Measurements from ENCODE around the gene ERBB4. TPM values are rescaled to one million over a fixed set of nuclear protein-coding genes. Genes with fewer than 3 reads are reported as not detected.
"Not testable (repeated sequence)": the region's sequence is repeated elsewhere in the genome, so short reads cannot be mapped to it uniquely, and the experiment has no call there.

Gene ERBB4
- total and polyA plus RNA-seq, 9 donors, result 0.08 to 22.3 (median 1.2) TPM

GRCh38 chr2:211568439-211568838, 970.2 kb downstream of the ERBB4 start:
- intact Hi-C loops (cut with DNase I), result no loop called here
- TF ChIP-seq POLR2A (IDR thresholded peaks at IDR 0.05) (no peak), CTCF (IDR thresholded peaks at IDR 0.05) (no peak)

GRCh38 chr2:211564441-211564840, 974.2 kb downstream of the ERBB4 start:
- no peaks in the 10 kb centered on the region for H3K36me3 ChIP-seq
- WGBS, 3 donors, result 64 to 76% (median 72%) methylated on average over 3 of the region's 3 CpGs
- no peak for DNase-seq
- H3K4me1 ChIP-seq (ENCODE audit: insufficient read depth), result no peaks in the 10 kb centered on the region
- no peak for TF ChIP-seq CTCF (IDR thresholded peaks at IDR 0.05)
- no peak for TF ChIP-seq POLR2A (IDR thresholded peaks at IDR 0.05)
- TF ChIP-seq EP300 (IDR thresholded peaks at IDR 0.05), result no peak
- H3K4me3 ChIP-seq, result no peak overlapping the region
- H3K27ac ChIP-seq, result no peak overlapping the region
- no peaks in the 10 kb centered on the region for H3K27me3 ChIP-seq
- intact Hi-C loops (cut with DNase I), result no loop called here
- no peaks in the 10 kb centered on the region for H3K9me3 ChIP-seq

More at GRCh38 chr2:211568439-211568838, 970.2 kb downstream of the ERBB4 start:
- Histone ChIP-seq H3K4me3 (no peak overlapping the region), H3K27ac (no peak overlapping the region), H3K4me1 (ENCODE audit: insufficient read depth) (no peaks in the 10 kb centered on the region), H3K9me3 (no peaks in the 10 kb centered on the region), H3K36me3 (no peaks in the 10 kb centered on the region), H3K27me3 (no peaks in the 10 kb centered on the region)
- 81 to 91% (median 85%) methylated on average over 3 of the region's 3 CpGs for WGBS, 3 donors
- no peak for DNase-seq

- H3K27me3 ChIP-seq, result no peaks in the 10 kb centered on the region
- no peak overlapping the region for H3K27ac ChIP-seq
- TF ChIP-seq CTCF (IDR thresholded peaks at IDR 0.05) (no peak), POLR2A (IDR thresholded peaks at IDR 0.05) (no peak), EP300 (IDR thresholded peaks at IDR 0.05) (no peak)
- no peak overlapping the region for H3K4me3 ChIP-seq
- no peaks in the 10 kb centered on the region for H3K4me1 ChIP-seq (ENCODE audit: insufficient read depth)
- DNase-seq, result no peak
- WGBS, 3 donors, result 88 to 93% (median 91%) methylated on average over 3 of the region's 3 CpGs
- intact Hi-C loops (cut with DNase I), result no loop called here
- no peaks in the 10 kb centered on the region for H3K9me3 ChIP-seq
- no peaks in the 10 kb centered on the region for H3K36me3 ChIP-seq
Observed at GRCh38 chr2:211545582-211545981, 993.0 kb downstream of the ERBB4 start.

- Histone ChIP-seq H3K36me3 (no peaks in the 10 kb centered on the region), H3K9me3 (no peaks in the 10 kb centered on the region), H3K4me3 (no peak overlapping the region), H3K27ac (no peak overlapping the region), H3K4me1 (ENCODE audit: insufficient read depth) (no peaks in the 10 kb centered on the region), H3K27me3 (no peaks in the 10 kb centered on the region)
- intact Hi-C loops (cut with DNase I), result no loop called here
- TF ChIP-seq EP300 (IDR thresholded peaks at IDR 0.05) (no peak), CTCF (IDR thresholded peaks at IDR 0.05) (no peak), POLR2A (IDR thresholded peaks at IDR 0.05) (no peak)
- WGBS, 3 donors, result 5 to 24% (median 15%) methylated on average over 5 of the region's 5 CpGs
- no peak for DNase-seq
Observed at GRCh38 chr2:211534632-211535031, 1004.0 kb downstream of the ERBB4 start.

- H3K9me3 ChIP-seq; H3K4me3 ChIP-seq; H3K4me1 ChIP-seq (ENCODE audit: insufficient read depth); H3K36me3 ChIP-seq; H3K27me3 ChIP-seq; H3K27ac ChIP-seq; DNase-seq; intact Hi-C loops (cut with DNase I): not testable (repeated sequence)
- WGBS, 3 donors, result 87 to 94% (median 89%) methylated on average over 18 of the region's 18 CpGs
Observed at GRCh38 chr2:211524248-211524647, 1014.4 kb downstream of the ERBB4 start.

All from ovary (tissue), 9 donors.